ENCODE measurements around the gene EMX1. TPM values are rescaled to one million over a fixed set of nuclear protein-coding genes. Genes with fewer than 3 reads are reported as not detected.

Gene EMX1
- total RNA-seq, 1 experiment from 2014 or later: 0.72 TPM

GRCh38 chr2:72949642-72950041 is 32.3 kb downstream of the EMX1 start:
- Histone ChIP-seq H3K27me3 (ENCODE audit: insufficient read depth, low read length) (no peaks in the 10 kb centered on the region), H3K9me3 (ENCODE audit: control insufficient read depth, low read depth, low read length) (no peaks in the 10 kb centered on the region), H3K27ac (ENCODE audit: insufficient read length, low read depth, low read length) (no peak overlapping the region), H3K4ac (ENCODE audit: low read depth, low read length) (no peak overlapping the region; the same call in 1 of the 2 replicates), H3K23ac (ENCODE audit: insufficient read length, low read depth, low read length) (no peak overlapping the region), H3K79me2 (ENCODE audit: insufficient read depth, low read length) (no peaks in the 10 kb centered on the region), H3K9ac (ENCODE audit: extremely low read depth, insufficient read length, low read length) (no peak overlapping the region), H3T11ph (ENCODE audit: low read length) (no peak overlapping the region), H2AFZ (ENCODE audit: low read length) (no peak overlapping the region), H2AK5ac (ENCODE audit: insufficient read length, low read length) (no peak overlapping the region), H3K14ac (ENCODE audit: insufficient read depth, low read length) (no peak overlapping the region), H2BK15ac (ENCODE audit: low read depth, low read length) (no peak overlapping the region), H3K4me2 (ENCODE audit: insufficient read depth, insufficient read length, low read length) (no peak overlapping the region), H3K23me2 (ENCODE audit: insufficient read length, low read depth, low read length, poor library complexity, severe bottlenecking) (no peaks in the 10 kb centered on the region), H4K5ac (ENCODE audit: insufficient read length, low read depth, low read length) (no peak overlapping the region), H3K79me1 (ENCODE audit: insufficient read depth, low read depth, low read length, poor library complexity, severe bottlenecking) (no peaks in the 10 kb centered on the region), H2BK120ac (ENCODE audit: low read depth, low read length, poor library complexity, severe bottlenecking) (no peak overlapping the region), H2BK5ac (ENCODE audit: insufficient read length, low read length) (no peak overlapping the region), H2BK20ac (ENCODE audit: low read depth, low read length, poor library complexity, severe bottlenecking) (no peak overlapping the region), H3K18ac (ENCODE audit: insufficient read length, low read depth, low read length) (no peak overlapping the region), H4K20me1 (ENCODE audit: control insufficient read depth, insufficient read depth, insufficient read length) (no peaks in the 10 kb centered on the region), H3K56ac (ENCODE audit: insufficient read length, low read depth, low read length) (no peak overlapping the region), H2BK12ac (ENCODE audit: insufficient read length, low read depth, low read length) (peak overlapping the region; percentile 7), H4K8ac (replicated peaks; ENCODE audit: insufficient read length, low read depth, low read length) (no peak overlapping the region), H4K91ac (ENCODE audit: insufficient read length, low read depth, low read length) (peak overlapping the region; percentile 92), H3K4me1 (ENCODE audit: insufficient read depth, low read length) (peaks cover 7% of the 10 kb centered on the region; the same call in 1 of the 2 replicates)
- H3K4me1 Mint-ChIP-seq: peaks cover 47 to 51% of the 10 kb centered on the region in 2 experiments
- TF ChIP-seq CTCF (conservative IDR thresholded peaks at IDR 0.05): no peak
- no peak for DNase-seq
- H3K4me3 Mint-ChIP-seq: no peak overlapping the region
- H3K9me3 Mint-ChIP-seq: no peaks in the 10 kb centered on the region
- H3K27me3 Mint-ChIP-seq (ENCODE audit: low read depth): peaks cover 18% of the 10 kb centered on the region
- no CpG with 5 or more reads among the region's 4 CpGs for WGBS (ENCODE audit: extremely low coverage, insufficient read length, low lambda C conversion rate)
- H3K27ac Mint-ChIP-seq: peak overlapping the region in 2 of 3 experiments; percentile 82 to 96; a peak in 4 of 7 replicates
- peaks cover 9 to 16% (median 14%) of the 10 kb centered on the region in 3 experiments; a peak in 6 of 7 replicates for H3K36me3 Mint-ChIP-seq (ENCODE audit: insufficient read depth in 1 of 3, low read depth in 3 of 3)
